HuH-7 (cell line): Measurements from ENCODE around the gene MAN1C1.

Experiments
- DNase-seq: peaks from one replicate; pipeline ENCODE4 v3.0.0; 2011; ENCODE audit warnings: low spot score

MAN1C1 gene

DNA sequence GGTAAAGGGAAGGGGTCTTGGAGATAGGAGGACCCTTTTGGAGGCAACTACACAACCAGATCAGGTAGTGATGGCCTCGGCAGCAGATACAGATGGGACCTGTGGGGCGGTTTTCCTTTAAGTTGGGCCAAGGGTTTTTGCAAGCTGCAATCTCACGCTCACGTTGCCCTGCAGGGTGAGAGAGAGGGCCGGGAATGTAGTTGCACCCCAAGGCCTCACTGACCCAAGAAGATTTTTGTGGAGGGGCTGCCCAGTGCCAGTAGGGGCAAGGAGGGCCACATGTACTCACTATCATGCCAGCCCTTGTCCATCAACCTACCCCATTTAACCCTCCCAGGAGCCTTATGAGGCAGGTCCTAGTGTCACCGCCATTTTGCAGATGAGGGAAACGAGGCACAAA lies 125.7 kb downstream of the MAN1C1 start:
- DNase-seq, result no peak

DNA sequence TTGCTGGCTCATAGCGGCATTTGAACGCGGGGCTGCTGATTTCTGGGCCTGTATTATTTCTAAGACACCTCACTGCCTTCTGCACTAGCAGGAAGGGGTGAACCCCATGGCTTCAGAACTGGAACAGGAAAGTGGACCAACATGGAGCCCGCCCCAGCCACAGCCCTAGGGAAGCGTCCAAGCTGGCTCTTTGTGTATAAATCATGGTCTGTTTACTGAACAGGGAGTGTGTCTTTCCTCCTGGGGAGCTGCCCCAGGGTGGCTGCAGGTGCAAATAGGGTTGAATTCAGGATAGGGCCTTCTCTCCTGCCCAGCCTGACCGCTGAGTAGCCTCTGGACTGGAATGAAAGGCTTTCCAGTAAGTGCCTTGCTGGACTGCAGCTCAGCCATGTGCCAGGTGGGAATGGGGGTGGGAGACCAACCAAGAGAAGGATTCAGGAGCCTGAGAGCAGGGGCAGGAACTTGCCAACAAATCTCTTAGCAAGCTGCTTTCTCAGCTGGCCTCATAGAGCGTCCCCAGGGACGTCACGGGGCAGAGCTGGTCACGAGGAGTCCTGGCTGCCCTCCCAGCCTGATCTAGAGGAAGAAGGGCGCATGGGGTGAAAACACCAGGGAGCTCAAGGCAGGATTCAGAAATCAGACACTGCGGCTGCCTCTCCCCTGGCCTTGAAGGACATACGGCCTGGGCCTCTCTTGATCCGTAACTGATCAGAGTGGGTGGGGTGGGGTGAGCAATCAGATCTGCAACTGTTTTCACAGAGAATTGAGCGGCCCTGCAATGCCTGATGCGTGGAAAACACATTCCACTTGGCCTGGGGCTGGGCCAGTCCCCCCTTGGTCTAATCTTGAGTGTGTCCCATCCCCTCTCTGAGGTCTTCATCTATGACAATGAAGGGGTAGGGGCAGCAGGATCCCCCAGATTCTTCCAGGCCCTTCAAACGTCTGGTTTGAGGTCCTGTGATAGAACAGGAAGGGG lies 126.9 kb downstream of the MAN1C1 start:
- no peak for DNase-seq

DNA sequence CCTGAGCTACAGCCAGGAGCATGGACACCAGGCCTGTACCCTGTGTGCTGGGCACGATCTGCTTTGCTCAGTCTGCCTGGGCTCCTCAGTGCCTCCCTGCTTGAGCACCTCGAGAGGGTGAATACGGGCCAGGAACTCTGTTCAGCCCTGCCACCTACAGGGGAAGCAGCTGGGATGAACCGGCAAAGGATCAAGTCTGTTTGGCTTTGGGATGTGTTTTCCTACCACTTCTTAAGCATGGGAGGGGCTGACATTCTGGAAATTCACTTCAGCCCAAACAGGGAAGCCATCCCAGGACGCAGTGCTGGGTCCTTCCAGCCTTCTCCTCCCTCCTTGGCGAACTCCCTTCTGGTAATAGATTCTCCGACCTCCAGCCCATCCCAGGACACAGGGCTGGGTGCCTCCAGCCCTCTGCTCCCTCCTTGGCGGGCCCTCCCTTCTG lies 127.6 kb downstream of the MAN1C1 start:
- peak; percentile 62 for DNase-seq

DNA sequence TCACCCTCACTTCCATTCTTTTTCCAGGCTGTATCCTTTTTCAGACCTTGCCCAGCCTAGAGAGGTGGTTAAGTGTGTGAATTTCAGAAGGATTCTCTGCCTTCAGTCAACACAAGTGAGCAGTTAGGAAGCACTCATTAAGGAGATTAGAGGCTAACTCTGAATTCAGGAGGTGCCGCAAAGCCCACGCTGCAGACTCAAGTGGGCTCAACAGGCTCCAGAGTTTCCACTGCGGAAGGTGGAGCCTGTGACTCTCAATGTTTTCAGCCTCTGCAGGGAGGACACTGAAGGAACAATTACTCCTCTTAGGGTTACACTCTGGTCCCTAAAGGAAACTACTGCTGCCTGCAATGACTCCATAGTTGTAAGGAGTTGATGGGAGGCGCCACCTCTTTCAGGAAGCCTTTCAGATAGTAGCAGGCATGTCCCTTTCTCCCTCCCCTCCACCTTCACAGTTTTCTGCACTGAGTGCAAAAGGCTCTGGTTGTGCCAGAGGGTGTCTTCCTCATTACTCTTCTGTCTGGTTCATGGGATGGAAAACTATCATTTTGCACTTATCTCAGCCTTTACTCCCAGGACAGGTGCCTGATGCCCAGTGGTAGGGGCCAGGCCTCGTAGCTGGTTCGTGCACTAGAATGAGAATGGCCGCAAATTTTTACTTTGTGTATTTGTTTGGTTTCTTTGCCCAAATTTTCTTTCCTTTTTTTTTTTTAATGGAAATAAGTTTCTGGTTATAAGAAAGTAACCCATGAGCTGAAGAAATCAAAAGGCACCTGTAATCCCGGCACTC lies 128.2 kb downstream of the MAN1C1 start:
- DNase-seq, result no peak

DNA sequence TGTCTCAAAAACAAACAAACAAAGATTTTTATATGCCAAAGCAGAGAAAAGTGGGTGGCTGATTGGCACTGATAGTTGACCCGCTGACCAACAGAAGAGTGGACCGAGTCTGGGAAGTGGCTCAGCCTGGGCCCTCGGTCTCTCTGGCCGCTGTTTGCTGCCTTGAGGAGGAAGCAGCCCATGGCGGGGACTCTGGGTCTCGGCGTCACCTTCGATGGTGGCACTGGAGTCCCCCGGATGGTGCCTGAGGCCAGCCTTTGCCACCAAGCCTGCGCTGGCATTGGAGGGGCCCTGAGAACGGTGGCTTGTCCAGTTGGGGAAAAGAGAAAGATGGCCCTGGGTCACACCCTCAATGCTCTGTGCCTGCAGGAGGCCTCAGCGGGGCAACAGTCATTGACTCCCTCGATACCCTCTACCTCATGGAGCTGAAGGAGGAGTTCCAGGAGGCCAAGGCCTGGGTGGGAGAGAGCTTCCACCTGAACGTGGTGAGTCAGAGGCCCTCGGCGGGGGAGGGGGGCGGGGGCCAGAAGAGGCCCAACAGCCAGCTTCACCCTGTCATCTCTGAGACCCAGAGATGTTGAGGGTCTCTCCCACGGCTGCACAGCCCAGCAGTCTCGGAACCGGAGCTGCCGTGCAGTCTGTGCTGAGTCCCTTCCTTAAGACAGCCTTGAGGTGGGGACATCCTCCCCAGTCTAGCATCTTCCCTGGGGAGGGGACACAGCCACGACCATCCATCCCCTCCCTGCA lies 129.9 kb downstream of the MAN1C1 start:
- no peak for DNase-seq

DNA sequence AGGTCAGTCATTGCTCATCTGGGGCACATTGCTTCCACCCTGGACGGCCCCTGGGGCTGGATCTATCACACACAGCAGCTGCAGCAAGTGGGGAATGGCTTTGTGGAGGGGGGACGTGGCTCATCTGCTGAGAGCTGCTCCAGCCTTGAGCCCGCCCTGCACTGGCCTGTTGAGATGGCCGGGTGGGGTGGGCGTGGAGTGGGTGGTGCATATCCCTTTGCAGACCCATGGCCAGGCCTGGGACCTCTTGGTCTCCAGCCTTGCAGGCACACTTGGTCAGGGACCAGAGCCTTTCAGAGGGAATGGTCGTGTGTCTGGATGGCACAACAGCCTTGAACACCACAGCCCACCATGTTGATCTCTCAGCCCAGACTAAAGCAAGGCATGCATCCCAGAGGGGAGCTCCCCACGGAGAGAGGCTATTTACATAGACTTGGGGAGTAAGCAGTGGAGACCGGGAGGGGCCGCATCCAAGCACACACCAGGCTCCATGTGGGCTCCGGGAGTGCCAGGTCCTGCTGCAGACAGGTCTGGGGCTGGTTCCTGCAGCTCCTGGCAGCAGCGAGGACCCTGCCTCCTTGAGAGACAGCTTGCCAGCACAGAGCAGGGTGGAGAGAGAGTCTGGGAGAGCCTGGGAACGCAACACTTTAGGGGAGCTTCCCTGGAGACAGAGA lies 130.6 kb downstream of the MAN1C1 start:
- DNase-seq, result no peak

DNA sequence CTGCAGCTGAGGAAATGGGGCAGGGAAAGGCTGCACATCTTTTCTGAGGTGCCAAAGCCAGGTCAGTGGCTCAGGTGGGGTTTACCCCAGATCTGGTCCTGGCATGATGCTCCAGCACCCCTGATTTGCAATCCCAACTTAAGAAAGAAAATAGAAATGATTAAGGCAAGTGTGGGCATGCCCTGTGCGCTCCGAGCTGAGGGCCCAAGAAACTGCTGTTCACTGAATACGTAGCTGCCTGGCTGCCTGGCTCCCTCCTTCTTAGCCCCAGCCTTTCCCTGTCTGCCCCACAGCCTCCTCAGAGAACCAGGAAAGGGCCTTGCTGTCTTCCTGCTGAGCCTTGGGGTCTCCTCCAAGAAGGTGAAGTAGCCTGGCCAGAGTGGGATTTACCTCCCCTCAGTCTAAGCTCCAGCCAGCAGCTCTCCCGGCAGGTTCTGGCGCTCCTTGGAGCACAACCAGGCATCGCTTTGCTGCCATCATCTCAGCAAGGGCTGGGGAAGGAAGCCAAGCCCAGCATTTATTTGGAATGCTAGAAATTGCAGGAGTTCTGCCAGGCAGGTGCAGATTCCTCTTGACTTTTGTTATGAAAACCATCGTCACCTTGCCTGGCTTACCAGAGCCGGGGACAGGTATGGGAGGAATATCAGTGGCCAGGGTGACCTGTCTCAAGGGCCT lies 132.1 kb downstream of the MAN1C1 start:
- no peak for DNase-seq

DNA sequence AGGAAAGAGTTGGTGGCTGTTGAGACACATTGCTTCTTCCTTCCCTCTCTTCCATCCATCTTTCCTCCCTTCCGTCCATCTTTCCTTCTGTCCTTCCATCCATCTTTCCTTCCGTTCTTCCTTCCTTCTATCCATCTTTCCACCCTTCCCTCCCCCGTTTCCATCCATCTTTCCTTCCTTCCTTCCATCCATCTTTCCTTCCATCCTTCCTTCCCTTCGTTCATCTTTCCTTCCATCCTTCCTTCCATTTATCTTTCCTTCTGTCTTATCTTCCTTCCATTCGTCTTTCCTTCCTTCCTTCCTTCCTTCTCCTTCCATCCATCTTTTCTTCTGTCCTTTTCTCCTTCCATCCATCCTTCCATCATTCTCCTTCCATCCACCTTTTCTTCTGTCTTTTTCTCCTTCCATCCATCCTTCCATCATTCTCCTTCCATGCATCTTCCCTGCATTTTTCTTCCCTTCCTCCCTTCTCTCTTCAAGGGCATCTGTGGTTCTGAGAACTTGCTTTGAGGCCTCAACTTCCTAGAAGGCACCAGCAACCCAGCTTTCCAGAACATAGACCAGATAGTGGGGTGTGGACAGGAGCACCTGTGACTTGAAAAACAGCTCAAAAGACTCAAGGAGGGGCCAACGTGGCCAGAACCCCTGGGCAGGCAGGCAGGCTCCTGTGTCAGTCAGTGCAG lies 134.5 kb downstream of the MAN1C1 start:
- no peak for DNase-seq

DNA sequence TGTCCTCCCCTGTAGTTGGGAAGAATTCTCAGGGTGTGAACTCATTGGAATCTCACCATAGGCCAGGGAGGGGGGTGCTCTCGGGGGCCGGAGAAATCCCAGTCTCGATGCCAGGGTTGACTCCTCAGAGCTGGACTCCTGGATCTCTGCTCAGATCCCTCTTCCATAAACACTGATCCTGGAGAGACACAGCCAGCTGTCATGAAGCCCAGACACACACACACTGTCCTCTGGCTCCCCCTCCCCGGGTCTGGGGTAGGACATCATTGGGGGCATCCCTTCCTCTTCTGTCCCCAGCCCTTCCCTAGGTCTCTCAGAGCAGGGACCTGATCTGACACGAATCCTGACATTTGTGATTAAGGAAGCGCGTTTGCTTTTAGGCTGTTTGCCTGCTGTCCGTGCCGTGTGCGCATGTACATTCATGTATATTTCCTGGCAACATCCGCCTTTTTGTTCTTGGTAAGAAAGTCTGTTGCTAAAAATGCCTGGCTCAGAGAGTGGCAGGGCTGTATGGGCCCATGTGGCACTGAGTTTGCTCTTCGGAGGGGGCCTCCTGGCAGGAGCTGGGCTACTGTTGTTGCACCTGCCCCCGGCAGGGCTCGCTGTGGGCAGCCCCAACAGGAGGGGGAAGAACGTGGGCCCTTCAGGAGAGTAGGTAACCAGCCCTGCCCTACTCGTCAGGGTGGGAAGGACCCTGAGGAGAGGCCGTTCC lies 138.0 kb downstream of the MAN1C1 start:
- no peak for DNase-seq

DNA sequence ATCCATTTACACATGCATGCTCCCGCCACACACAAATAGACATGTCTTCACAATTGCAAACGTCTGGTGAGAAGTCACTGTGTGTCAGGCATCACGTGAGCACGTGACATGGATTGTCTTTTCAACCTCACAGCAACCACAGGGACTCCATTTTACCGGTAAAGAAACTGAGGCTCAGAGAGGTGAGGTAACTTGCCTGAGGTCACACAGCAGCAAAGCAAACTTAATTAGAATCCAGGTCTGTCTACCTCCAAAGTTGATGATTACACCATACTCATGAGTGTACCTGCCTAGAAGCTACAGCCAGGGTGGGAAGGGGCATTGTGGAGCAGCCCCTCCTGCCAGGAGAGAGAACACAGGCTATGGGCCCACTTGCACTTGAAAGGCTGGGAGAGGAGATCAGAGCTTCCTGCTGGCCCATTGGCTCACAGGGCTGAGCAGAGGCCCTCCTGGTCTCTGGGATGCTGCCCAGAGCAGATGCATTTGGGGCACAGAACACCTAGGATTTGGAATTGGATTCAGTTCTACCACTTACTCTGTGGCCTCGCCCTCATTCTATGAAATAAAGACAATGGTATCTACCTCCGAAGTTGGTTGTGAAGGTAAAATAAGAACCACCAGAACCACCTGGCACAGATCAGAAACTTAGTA lies 139.0 kb downstream of the MAN1C1 start:
- no peak for DNase-seq

DNA sequence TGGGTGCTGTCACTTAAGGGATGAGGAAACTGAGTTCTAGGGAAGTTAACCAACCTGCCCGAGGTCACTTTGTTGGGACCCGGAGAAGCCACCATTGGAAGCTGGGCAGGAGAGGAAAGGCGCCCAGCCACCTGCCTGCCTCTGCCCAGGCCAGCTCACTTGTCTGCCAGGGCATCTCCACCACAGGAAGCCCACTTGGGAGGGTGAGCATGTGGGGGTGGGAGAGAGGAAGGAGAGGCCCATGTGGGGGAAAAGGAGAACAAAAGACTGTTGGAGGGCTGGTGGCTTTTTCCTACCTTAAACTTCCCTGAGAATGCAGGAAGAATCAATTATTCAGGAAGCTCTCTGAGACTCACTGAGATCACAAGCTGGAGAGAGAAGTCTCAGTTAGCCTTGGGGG lies 139.6 kb downstream of the MAN1C1 start:
- no peak for DNase-seq

DNA sequence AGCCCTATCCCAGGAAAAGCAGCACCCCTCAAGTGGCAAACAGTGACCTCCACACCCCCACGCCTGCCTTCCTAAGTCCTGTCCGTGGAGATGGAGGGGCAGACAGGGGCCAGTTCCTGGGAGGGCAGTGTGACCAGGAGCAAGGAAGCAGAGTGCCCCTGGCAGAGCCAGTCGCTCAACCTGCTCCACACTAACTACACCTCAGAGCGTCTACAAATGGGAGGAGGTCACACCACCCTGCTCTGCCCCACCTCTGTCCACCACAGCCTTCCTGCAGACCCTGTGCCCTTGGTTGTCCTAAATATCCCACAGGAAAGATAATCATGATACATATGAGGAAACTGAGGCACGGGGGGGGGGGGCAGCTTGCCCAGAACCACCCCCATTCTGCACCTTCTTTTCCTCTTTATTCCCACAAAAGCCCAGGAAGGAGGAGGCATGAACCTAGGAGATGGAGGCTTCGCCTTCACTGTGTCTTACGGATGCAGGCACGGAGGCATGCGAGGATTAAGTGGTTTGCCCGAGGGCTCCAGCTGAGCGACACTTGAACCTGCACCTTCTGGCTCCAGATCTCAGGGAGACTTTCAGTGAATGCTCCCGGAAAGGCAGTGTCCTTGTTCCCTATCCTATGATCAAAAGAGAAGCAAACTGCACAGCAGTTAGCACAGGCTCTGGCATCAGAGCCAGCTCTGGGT lies 140.7 kb downstream of the MAN1C1 start:
- DNase-seq, result no peak

DNA sequence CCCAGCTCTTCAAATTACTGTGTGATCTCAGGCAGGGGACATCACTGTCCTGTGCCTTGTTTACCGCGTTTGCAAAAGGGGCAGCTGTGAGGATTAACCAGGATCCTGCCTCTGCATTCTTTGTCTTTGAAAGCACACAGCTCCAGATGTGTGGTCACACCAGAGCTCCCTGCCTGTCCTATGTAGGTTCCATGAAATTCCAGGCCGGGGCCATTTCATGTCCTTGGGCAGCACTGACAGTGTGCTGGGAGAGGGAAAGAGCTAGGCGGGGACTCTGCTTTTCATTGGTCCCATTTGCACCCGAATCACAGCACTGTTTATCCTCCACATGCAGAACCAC lies 141.2 kb downstream of the MAN1C1 start:
- no peak for DNase-seq

DNA sequence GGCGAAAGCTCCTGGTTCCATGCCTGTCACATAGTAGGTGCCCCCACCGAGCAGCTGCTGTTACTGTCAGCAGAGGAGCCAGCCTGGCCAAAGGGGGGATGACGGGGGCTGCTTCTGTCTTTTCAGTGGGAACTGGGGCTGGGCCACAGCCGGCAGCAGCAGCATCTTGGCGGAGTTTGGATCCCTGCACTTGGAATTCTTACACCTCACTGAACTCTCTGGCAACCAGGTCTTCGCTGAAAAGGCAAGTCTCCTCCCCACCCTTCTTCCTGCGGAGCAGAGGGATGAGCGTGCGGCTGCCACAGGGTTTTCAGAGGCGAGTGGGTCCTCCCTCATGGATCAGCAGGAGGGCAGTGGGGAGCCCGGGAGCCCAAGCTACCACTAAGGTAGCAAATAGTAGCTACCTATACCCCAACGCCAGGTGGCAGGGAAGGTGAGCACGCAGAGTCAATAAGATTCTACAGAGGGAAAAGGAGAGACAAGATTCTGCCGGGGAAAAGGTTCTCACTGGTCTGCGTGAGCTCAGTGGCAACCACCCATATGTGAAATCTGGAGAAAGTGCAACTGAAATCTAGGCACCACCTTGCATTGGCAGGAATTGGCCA lies 142.0 kb downstream of the MAN1C1 start:
- no peak for DNase-seq

DNA sequence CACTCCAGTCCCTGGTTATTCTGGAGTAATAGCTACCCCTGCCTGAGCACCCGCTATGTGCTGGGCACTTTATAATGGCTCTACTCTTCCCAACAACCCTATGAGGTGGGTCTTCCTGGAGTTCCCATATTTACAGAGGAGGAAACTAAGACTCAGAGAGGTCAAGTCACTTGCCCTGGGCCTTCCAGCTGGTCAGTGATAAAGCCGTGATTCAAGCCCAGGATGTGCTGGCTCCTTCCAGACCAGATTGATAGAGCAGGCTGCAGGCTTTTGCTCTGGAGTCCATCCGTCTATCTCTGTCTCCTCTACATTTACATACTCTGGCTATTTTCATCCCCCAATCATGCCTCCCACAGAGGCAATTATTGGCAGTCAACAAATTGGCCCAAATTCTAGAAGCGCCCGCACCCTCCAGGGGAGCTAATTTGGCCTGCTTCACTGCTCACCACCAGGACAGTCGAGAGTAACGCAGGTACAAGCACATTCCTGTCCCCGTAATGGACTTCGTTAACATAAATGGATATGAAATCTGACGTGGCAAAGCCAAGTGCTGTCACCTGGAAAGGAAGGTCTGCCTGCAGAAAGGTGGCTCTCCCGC lies 143.6 kb downstream of the MAN1C1 start:
- DNase-seq, result no peak

DNA sequence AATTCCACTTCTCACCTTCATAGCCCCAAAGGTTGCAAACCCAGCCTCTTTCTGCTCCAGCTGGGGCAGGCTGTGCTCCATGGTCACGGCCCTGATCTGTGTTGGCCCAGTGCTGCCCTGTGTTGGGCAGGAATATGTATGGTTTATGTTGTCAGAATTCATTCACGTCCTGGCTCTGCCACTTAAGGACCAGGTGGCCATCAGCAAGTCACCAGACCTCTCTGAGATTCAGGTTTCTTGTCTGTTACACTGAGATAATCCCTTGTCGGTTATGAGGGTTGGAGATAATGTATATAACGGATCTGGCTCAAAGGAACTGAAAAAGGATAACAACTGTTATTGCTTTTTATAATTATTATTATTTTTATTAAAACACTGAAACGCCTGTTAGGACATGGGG lies 144.3 kb downstream of the MAN1C1 start:
- DNase-seq, result no peak

DNA sequence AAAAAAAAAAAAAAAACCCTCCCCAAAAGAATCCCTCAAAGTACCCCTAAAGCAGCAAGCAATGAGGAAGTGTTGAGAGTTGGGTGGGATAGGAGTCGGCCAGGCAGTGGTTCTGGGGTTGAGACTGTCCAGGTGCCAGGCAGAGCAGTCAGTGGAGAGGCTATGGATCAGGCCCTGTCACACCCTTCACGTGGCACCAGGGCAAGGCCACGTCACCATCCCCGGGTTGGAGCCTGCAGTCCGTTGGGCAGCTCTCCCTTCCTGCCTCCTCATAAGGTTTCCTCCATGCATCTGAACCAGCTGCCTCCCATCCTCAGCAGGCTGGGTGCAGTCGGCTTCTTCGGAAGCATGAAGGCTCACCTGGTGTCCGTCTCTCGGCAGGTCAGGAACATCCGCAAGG lies 146.9 kb downstream of the MAN1C1 start:
- no peak for DNase-seq
